Activated T-helper 9 cell treated with anti-CD3 and anti-CD28 coated beads, Interleukin-2, amount 50 U/mL, for 16 hours (primary cell): ENCODE data around the gene FZD8.

ENCODE experiments used
- DNase-seq: peaks from one replicate; pipeline ENCODE4 v3.0.0-alpha.2; 2020; ENCODE audit warnings: low read depth

FZD8 gene

DNA sequence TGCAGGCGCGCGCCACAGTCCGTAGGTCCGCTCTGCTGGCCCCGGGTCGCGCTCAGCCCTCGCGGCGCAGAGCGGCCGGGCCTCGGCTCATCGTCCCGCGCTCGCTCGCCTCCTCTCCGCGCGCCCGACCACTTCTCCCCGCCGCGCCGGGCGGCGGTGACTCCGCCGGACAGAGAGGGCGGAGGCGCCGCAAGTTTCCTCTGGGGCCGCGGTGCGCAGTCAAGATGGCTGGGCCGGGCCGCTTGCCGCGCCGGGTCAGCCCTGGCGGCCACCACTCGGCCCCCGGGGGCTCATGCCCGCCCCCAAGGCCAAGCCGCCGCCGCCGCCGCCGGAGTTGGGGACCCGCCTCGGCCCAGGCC, 441 bp downstream of the FZD8 start:
- DNase-seq: no peak

DNA sequence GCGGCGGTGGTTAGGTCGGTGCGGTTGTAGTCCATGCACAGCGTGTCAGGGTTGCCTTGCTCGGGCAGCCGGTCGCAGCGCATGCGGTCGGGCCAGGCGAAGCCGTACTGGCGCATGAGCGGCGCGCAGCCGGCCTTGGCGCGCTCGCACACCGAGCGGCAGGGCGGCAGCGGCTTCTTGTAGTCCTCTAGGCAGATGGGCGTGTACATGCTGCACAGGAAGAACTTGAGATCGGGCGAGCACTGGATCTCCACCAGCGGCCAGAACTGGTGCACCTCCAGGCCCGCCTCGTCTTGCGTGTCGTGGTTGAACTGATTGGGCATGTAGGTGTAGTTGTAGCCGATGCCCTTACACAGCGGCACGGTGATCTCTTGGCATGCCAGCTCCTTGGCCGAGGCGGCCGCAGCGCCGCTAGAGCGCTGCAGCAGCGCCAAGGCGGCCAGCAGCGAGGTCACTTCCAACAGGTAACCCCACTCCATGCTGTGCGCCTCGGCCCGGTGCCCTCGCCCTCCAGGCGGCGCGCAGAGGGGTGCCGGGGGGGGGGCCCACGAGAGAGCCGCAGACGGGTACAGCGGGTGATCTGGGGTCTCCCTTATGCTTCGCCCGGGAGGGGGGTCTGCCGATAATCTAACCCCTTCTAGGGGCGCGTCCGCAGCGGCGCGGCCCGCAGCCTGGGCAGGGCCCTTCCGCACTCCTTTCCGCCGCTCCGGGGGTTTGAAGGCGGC, 983 bp downstream of the FZD8 start:
- peak; percentile 17 for DNase-seq

DNA sequence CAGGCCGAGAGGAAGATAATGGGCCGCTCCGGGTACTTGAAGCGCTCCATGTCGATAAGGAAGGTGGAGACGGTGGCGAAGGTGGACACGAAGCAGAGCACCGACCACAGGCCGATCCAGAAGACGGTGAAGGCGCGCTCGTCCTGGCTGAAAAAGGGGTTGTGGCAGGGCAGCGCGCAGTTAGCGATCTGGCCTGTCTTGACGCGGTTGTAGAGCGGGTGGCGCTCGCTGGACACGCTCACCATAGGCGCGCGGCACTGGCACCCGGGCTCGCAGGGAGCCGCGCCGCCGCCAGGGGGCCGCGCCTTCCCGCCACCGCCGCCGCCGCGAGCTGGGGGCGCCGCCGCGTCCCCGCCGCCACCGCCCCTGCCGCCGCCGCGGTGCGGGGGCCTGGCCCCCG, 1.6 kb downstream of the FZD8 start:
- DNase-seq: no peak

DNA sequence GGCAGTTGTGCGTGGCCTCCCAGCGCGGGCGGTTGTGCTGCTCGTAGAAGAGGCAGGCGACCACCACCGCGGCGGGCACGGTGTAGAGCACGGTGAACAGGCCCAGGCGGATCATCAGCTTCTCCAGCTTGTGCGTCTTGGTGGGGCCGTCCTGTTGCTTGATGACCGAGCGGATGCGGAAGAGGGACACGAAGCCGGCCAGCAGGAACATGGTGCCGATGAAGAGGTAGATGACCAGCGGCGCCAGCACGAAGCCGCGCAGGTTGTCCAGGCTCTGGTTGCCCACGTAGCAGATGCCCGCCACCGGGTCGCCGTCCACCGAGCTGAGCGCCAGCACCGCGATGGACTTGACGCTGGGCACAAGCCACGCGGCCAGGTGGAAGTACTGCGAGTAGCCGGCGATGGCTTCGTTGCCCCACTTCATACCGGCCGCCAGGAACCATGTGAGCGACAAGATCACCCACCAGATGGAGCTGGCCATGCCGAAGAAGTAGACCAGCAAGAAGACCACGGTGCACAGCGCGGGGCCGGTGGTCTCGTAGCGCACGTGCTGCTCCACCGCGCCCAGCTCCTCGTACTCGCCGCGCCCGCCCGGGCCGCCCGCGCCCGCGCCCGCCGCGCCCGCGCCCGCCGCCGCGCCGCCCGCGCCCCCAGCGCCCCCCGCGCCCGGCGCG, 2.2 kb downstream of the FZD8 start:
- DNase-seq: no peak

DNA sequence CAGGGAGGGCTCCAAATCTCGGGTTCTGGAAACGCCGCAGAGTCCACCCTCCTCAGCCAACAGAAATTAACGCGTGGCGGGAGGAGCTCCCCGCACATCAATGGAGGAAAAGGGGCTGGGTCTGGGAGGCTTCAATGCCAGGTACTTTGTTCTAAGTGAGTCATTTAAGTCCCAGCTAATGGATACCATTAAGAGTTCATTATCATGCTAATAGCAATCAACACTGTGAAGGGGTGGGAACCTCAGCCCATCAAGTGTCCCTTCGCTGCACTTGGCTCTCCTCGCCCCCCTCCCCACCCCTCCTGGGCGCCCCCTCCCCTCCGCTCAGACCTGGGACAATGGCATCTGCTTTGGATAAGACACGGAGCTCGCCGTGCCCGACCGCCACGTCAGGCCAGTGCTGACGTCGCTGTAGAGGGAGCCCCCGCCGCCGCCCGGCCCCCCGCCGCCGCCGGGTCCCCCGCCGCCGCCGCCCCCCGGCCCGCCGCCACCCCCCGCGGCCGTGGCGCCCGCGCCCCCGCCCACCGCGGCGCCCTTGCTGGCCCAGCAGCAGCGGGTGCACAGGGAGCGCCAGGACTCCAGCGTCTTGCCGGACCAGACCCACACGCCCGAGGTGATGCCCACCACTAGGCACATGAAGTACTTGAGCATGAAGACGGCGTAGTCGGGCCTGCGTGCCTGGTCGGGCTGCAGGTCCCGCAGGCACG, 2.9 kb downstream of the FZD8 start:
- DNase-seq: no peak

DNA sequence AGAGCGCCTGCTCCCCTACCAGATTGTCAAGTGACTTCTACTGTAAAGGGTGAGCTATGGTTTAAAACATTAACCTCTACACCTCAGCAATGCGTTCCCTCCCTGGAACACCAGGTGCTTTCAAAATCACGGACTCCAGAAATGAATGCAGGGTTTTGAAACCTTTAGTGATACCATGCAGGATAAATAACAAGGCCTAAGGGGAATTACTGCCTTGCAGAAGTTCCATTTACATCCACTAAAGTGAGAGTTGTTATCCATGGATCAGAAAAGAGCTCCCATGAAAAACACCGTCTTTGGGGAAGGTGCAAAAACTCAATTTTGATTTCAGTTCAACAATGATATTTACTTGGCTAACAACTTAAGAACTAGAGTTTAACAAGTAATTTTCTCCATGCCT, 4.0 kb downstream of the FZD8 start:
- no peak for DNase-seq

DNA sequence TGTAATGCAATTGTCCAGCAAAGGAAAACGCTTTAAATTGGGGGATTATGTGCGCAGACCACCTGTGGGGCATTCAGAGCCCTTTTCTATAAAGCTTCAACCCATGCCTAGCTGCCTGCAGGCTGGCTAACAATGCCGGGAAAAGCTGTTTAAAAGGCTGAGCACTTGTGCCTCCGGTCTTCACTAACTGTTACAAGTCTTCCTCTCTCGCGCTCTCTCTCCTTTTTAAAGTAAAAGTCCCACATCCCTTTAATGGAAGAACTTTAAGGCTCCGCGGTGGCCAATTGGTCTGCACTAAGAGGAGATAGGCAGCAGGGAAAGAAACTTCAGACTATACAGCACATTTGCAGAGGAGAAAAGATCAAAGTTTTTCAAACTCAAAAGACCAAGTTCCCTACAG, 4.6 kb downstream of the FZD8 start:
- DNase-seq: no peak

DNA sequence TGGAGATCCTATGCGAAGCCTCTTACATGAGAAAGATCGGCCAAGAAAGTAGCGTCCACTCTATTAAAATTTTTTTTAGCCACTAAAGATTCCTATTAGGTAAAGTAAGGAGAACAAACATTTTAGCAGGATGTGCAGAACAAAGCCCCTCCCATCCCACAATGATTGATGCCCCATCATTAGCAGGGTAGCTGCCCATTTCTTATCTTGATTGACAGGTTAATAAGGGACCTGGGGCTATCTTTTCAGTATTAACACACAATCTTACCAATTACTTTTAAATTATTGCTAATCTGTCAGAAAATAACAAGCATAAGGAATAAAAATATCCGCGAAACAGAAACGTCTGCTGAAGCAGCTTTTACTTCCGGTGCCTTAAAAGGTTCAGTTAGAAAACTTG, 5.1 kb downstream of the FZD8 start:
- no peak for DNase-seq

DNA sequence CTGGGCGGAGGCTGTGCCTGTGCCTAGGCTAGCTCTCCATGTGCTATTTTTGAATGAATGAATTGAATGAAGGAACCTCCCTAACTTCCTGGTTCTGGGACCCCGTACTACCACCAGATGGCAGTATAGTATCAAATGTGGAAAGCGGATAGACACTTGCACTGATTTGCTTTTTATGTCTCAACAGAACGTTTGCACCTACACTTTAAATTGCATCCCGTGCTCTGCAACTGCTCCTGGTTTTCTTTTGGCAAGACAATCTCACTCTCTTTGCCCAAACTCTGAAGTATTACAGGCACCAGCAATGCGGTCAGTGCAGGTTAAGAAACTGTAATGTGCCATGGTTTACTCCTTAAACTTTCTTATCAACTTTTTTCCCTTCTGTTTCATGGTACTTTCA, 6.5 kb downstream of the FZD8 start:
- DNase-seq: no peak

DNA sequence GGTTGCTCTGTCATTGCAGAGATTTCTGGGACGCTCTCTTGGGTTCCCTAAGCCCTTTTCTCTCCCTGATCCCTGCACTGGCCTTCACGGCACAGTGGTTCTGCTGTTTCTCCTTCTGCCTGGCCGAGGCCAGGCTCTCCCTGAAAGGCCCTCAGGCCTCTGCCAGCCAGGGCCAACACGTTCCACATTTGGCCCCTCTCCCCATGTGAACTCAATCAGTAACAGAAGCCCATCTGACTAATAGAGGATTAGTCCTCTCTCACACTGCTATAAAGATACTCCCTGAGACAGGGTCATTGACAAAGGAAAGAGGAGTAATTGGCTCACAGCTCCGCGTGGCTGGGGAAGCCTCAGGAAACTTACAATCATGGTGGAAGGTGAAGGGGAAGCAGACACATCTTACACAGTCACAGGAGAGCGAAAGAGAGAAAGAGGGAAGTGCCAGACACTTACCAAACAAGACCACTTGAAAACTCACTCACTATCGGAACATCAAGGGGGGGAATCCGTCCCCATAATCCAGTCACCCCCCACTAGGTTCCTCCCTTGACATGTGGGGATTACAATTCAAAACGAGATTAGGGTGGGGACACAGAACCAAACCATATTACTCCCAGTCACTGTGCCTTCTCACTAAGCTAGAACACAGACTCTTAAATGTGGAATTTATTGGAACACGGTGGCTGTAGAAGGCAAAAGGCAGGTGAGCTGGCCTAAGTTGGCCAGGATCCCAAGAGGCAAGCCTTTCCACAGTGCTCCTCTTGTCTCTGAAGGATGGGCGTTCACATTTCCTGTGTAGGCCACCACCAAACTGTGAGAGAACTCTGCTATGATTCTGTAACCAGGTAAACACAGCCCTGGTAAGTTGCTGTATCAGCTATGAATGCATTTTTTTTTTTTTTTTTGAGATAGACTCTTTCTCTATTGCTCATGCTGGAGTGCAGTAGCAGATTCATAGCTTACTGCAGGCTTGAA, 8.8 kb downstream of the FZD8 start:
- DNase-seq: no peak

DNA sequence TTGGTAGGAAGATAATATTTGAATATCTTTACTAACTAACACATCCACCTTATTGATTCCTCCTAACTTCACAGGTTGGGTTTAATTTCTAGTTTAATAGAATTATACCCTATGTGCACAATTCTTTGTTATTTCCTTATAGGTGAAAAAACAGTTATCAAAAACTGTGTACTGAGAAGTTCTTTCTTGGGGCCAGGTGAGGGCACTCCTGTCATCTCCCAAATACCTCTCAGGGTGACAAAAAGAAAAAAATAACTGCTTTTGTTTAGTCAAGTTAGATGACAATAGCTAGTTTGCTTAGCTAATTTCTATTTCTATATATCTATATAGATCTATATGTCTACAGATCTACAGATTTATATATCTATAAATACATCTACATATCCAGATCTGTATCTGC, 10.1 kb downstream of the FZD8 start:
- DNase-seq: no peak

DNA sequence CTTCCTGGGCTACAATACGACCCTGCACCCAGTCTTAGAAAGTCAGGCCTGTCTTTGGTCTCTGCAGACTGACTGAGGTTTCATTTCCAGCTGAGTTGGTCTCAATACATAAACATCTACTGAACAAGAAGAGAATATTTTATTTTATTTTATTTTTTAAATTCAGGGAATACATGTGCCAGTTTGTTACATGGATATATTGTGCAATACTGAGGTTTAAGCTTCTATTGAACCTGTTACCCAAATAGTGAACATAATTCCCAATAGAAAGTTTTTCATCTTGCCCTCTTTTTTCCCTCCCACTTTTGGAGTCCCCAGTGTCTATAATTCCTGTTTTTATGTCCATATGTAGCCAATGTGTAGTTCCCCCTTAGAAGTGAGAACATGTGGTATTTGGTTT, 10.7 kb downstream of the FZD8 start:
- DNase-seq: no peak

DNA sequence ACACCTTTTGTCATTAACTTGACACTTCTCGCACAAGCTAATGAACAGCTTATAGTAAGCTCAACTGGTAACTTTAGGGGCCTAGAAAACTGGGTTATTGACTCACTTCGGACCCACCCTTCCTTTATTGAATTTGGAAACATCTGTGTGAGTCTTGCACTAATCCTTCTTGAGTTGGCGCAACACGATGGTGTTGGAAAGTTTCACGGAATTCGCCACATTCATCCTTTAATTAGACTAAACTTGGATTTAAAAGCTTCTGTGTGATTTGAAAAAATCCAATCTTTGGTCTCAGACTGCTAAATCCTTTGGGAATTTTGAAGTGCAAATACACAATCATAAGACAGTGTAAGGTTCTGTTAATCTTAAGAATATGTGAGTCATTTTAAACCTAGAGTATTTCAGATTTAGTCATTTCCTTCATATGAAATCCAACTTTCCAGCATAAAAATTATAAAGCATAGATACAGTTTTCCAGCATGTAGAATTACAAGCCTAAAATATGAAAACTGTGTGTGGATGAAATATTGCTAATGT, 15.1 kb downstream of the FZD8 start:
- DNase-seq: no peak

DNA sequence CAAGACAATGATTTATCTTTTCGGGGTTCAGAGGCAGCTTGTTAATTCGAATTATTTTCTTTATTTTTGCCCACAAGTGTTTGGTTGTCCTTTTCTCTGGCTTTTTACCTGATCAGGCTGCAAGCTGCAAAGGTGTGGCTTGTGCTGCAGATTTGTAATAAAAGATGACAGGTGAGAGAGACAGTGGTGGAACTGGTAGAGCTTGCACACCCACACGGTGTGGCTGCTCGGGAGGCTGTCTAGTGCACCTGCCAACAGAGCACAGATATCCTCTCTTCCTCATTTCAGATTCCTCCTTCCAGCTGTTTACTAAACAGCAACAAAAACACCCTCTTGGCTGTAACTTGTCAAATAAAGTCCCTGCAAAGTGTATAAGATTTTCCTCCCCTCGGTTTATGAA, 27.8 kb downstream of the FZD8 start:
- DNase-seq: no peak

DNA sequence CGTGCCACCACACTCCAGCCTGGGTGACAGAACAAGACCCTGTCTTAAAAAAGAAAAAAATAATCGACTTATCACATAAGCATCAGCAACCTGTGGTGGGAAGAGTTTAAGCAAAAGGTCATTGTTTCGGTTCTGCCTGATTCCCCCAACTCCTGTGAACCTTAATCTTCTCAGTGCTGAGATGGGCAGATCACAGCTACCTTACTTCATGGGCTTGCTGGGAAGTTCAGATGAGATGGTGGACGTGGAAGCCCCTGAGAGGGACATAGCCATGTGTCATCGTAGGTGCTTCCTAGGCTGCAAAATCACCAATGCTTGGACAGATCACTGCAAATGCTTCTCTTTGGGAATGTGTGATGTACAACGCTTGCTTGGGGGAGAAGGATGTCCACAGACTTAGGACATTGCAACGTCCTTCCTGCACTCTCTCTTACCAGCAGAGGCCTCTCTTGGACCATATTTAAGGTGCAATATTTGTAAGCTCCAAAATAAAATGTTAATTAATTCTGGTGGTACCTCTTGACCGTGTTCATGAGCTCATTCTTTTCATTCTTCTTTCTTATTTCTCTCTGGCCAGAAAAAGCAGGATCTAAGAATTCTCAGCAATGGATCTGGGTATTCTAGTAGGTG, 28.4 kb downstream of the FZD8 start:
- no peak for DNase-seq

DNA sequence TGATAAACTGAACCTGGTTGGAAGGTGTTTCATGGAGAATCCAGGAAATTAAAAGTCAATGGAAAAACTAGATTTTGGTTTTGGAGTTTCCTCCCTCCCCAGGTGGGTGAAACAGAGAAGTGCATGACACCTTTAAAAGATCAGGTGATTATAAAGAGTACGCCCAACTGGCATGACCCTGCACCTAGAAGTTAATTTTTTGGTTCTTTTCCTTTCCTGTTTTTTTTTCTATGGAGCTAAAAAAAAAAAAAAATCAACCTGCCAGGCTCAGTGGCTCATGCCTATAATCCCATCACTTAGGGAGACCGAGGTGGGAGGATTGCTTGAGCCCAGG, 29.0 kb downstream of the FZD8 start:
- DNase-seq: no peak

DNA sequence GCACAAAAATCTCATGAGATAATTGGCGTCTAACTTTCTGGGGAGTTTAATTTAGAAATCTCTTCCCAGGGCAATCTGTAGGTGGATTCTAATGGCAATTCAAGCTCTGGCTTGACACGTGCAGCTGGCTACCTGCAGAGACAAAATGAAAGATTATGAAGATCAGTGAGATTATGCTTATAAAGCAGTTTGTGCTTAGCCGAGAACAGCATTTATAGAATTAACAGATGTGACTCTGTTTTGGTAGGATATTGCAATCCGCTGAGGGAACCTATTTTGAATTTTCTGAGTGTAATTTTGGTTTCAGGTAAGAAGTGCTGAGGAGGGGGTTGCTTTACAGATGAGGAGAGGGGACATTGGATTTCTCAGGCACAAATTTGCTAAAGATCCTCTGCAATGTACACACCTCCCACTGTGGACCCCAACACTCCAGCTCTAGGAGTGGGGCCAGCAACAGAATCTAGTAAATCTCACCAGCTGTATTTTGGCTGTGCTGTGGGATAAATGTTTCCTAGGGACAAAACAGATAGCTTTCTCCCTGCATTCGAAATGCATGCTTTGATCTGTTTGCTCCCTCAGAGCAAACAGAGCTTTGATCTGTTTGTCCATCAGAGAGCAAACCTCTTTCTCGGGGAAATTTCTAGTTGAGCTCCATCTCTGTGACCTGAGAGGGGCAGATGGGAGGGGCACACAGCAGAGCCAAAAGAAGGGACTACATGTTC, 29.6 kb downstream of the FZD8 start:
- no peak for DNase-seq

DNA sequence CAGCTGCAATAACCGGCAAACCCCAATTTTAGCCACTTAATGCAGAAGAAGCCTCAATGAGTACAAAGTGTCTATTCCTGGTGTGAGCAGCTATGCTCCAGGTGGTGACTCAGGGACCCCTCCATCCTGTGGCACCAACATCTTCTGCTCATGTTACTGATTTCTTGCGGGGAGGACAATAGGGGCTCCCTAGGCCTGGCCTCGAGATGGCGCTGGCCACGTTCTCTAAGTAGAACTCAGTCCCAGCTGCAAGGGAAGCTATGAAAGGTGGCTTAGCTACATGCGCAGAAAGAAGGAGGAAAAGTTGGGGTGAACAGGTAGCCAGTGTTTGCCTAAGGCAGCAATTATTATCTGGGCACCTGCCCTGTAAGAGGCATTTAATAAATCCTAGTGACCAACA, 30.3 kb downstream of the FZD8 start:
- no peak for DNase-seq

DNA sequence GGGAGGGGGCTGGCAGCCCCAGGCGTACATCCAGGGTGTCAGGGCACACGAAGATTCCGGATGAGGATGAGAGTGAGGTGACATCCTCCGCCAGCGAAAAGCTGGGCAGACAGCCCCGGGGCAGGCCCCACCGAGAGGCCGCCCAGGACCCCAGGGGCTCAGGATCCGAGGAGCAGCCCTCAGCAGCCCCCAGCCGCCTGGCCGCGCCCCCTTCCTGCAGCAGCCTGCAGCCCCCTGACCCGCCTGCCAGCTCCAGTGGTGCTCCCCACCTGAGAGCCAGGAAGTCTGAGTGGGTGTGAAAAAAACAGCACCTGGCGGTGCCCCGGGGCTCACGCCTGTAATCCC, 33.8 kb downstream of the FZD8 start:
- no peak for DNase-seq

DNA sequence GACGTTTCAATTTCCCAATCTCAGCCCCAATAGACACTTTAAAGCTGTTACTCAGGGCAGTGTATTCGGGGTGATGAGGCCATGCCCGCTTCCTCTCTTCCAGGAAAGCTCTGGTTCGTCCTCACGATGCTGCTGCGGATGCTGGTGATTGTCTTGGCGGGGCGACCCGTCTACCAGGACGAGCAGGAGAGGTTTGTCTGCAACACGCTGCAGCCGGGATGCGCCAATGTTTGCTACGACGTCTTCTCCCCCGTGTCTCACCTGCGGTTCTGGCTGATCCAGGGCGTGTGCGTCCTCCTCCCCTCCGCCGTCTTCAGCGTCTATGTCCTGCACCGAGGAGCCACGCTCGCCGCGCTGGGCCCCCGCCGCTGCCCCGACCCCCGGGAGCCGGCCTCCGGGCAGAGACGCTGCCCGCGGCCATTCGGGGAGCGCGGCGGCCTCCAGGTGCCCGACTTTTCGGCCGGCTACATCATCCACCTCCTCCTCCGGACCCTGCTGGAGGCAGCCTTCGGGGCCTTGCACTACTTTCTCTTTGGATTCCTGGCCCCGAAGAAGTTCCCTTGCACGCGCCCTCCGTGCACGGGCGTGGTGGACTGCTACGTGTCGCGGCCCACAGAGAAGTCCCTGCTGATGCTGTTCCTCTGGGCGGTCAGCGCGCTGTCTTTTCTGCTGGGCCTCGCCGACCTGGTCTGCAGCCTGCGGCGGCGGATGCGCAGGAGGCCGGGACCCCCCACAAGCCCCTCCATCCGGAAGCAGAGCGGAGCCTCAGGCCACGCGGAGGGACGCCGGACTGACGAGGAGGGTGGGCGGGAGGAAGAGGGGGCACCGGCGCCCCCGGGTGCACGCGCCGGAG, 34.4 kb downstream of the FZD8 start:
- no peak for DNase-seq
